DMS153 (cell line): ENCODE data around the gene DAZAP1.

Experiments used
- DNase-seq: peaks from one replicate; lab custom pipeline; 2025; lab: John Stamatoyannopoulos, UW

The DAZAP1 gene

GRCh38 chr19:1377176-1377964 is 30.0 kb upstream of the DAZAP1 start:
- no peak for DNase-seq

GRCh38 chr19:1377965-1378785 is 29.2 kb upstream of the DAZAP1 start:
- no peak for DNase-seq

- DNase-seq = no peak
Observed at GRCh38 chr19:1379126-1379905, 28.1 kb upstream of the DAZAP1 start.

GRCh38 chr19:1379961-1380489 is 27.4 kb upstream of the DAZAP1 start:
- DNase-seq = no peak

- no peak for DNase-seq
Observed at GRCh38 chr19:1382250-1382649, 25.1 kb upstream of the DAZAP1 start.

- DNase-seq = no peak
Observed at GRCh38 chr19:1383017-1383311, 24.4 kb upstream of the DAZAP1 start.

- DNase-seq = peak; percentile 55
Observed at GRCh38 chr19:1383312-1384084, 23.9 kb upstream of the DAZAP1 start, which contains the start of gene NDUFS7. Gene NDUFS7, plus strand, starts transcription at chr19:1383907. Its CDS starts 20 bp downstream, at chr19:1383927.

- no peak for DNase-seq
Observed at GRCh38 chr19:1384085-1384462, 23.3 kb upstream of the DAZAP1 start.

- DNase-seq = no peak
Observed at GRCh38 chr19:1384478-1385110, 22.8 kb upstream of the DAZAP1 start.

- no peak for DNase-seq
Observed at GRCh38 chr19:1385816-1386215, 21.6 kb upstream of the DAZAP1 start.

GRCh38 chr19:1386945-1387683 is 20.3 kb upstream of the DAZAP1 start:
- no peak for DNase-seq

GRCh38 chr19:1387684-1388636 is 19.4 kb upstream of the DAZAP1 start:
- DNase-seq = peak; percentile 7

- DNase-seq = no peak
Observed at GRCh38 chr19:1388637-1389026, 18.8 kb upstream of the DAZAP1 start.

- DNase-seq = no peak
Observed at GRCh38 chr19:1389033-1389940, 18.1 kb upstream of the DAZAP1 start.

- DNase-seq = no peak
Observed at GRCh38 chr19:1390890-1391423, 16.4 kb upstream of the DAZAP1 start.

- DNase-seq = no peak
Observed at GRCh38 chr19:1392407-1392806, 15.0 kb upstream of the DAZAP1 start.

- no peak for DNase-seq
Observed at GRCh38 chr19:1392939-1393530, 14.4 kb upstream of the DAZAP1 start.
